ENCODE results near the gene PHF19.

DNA sequence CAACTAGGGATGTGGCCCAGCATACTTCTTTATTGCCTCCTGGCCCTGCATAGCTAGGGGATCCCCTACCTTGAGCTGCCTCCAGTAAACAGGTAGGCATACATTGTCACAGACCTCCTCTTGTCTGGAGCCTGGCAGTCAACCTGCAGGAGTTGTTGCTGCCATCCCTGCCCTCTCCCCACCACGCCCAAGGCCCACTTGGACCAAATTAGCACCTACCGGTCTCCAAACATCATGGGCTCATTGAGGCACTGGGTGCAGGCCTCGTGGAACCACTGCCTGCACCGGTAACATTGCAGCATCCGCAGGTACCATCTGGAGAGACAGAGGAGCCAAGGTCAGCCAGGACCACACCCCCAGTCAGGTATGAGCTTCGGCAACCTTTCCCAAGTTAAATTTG is 10.3 kb downstream of the PHF19 start:
- TF ChIP-seq YY1 (IDR thresholded peaks at IDR 0.05; ENCODE audit: insufficient read depth, insufficient read length), result no peak
- no peak for TF ChIP-seq ZNF274 (IDR thresholded peaks at IDR 0.05; ENCODE audit: low read depth, low read length)
